Hepatocyte (in vitro differentiated cells): ENCODE results near the gene CHAT. TPM values are rescaled to one million over a fixed set of nuclear protein-coding genes. Genes with fewer than 3 reads are reported as not detected.

ENCODE experiments used
- DNase-seq: peaks from one replicate; pipeline ENCODE4 v3.0.0-alpha.2; 2016; ENCODE audit warnings: low spot score
- H2AFZ ChIP-seq: fragments of 200-600 bp; sonication (generic); 2 replicates; pipeline ENCODE4 v1.6.0; 2016; ENCODE audit warnings: antibody characterized with exemption, mild to moderate bottlenecking
- H3K27ac ChIP-seq: fragments of 200-600 bp; sonication (generic); 2 replicates; pipeline ENCODE4 v1.5.1; 2016; ENCODE audit warnings: mild to moderate bottlenecking
- H3K27me3 ChIP-seq: fragments of 200-600 bp; sonication (generic); 2 replicates; pipeline ENCODE4 v1.6.1; 2016
- H3K36me3 ChIP-seq: fragments of 200-600 bp; sonication (generic); replicated peaks from 2 replicates; pipeline ENCODE4 v1.5.1; 2016; ENCODE audit warnings: low read depth; ENCODE audit not compliant: insufficient read depth
- H3K4me1 ChIP-seq: fragments of 200-600 bp; sonication (generic); 2 replicates; pipeline ENCODE4 v1.5.1; 2016; ENCODE audit warnings: mild to moderate bottlenecking, moderate library complexity; ENCODE audit not compliant: insufficient read depth
- H3K4me2 ChIP-seq: fragments of 200-600 bp; sonication (generic); 2 replicates; pipeline ENCODE4 v1.6.0; 2016
- H3K4me3 ChIP-seq: fragments of 200-600 bp; sonication (generic); 2 replicates; pipeline ENCODE4 v1.5.1; 2016; ENCODE audit warnings: mild to moderate bottlenecking
- H3K79me2 ChIP-seq: fragments of 200-600 bp; sonication (generic); 2 replicates; pipeline ENCODE4 v1.6.0; 2017; ENCODE audit warnings: mild to moderate bottlenecking
- H3K9me2 ChIP-seq: fragments of 200-600 bp; sonication (generic); replicated peaks from 2 replicates; pipeline ENCODE4 v1.6.0; 2017; ENCODE audit warnings: mild to moderate bottlenecking; ENCODE audit not compliant: insufficient read depth
- H3K9me3 ChIP-seq: fragments of 200-600 bp; sonication (generic); 2 replicates; pipeline ENCODE4 v1.5.1; 2016; ENCODE audit warnings: low read depth, mild to moderate bottlenecking
- H4K20me1 ChIP-seq: fragments of 200-600 bp; sonication (generic); 2 replicates; pipeline ENCODE4 v1.6.0; 2016; ENCODE audit warnings: mild to moderate bottlenecking; ENCODE audit not compliant: insufficient read depth, poor library complexity, severe bottlenecking
- CTCF ChIP-seq: fragments of 200-600 bp; sonication (generic); IDR thresholded peaks from 2 replicates; pipeline ENCODE4 v1.5.1; 2016; ENCODE audit warnings: antibody characterized with exemption, mild to moderate bottlenecking; ENCODE audit not compliant: poor library complexity
- EZH2 ChIP-seq: fragments of 200-600 bp; sonication (generic); IDR thresholded peaks from 2 replicates; pipeline ENCODE4 v1.6.1; 2016; ENCODE audit warnings: antibody characterized with exemption, mild to moderate bottlenecking, borderline replicate concordance
- EZH2phosphoT487 ChIP-seq: fragments of 200-600 bp; sonication (generic); IDR thresholded peaks from one replicate; pipeline ENCODE4 v1.6.1; 2018; ENCODE audit warnings: antibody characterized with exemption, mild to moderate bottlenecking, low read depth, moderate library complexity; ENCODE audit not compliant: unreplicated experiment, severe bottlenecking
- WGBS: methylation state at CpG from one replicate; pipeline ENCODE4 v1.1.6; 2016; ENCODE audit warnings: low lambda C conversion rate; ENCODE audit errors: missing lambda C conversion rate; 5-methylcytosine and 5-hydroxymethylcytosine counted together
- polyA plus RNA-seq: library from polyadenylated mRNA; unstranded; fragments of >200 nt; fragmentation: Nextera tagmentation; extraction: Ambion mirVana; gene quantifications from 2 replicates; pipeline ENCODE4 v1.2.1, GENCODE V29; 2016
- total RNA-seq: library from RNA; depleted of rRNA; stranded (reverse); fragments of >200 nt; gene quantifications from 2 replicates; pipeline ENCODE4 v1.2.3, GENCODE V29; 2014

CHAT gene
- total and polyA plus RNA-seq, 2 experiments from 2014 or later, result 0.27 TPM; not detected in 1

GRCh38 chr10:49664842-49665355, 51.1 kb downstream of the CHAT start:
- no peaks in the 10 kb centered on the region for H3K79me2 ChIP-seq
- DNase-seq, result no peak
- H3K4me3 ChIP-seq, result no peak overlapping the region
- H3K4me1 ChIP-seq, result no peaks in the 10 kb centered on the region
- no peak overlapping the region for H3K27ac ChIP-seq
- no peaks in the 10 kb centered on the region for H3K36me3 ChIP-seq
- 80% methylated on average over 4 of the region's 4 CpGs for WGBS
- TF ChIP-seq CTCF (no peak), EZH2phosphoT487 (no peak), EZH2 (no peak)
- H3K4me2 ChIP-seq, result no peak overlapping the region
- no peaks in the 10 kb centered on the region for H3K9me2 ChIP-seq
- no peaks in the 10 kb centered on the region for H3K9me3 ChIP-seq
- H3K27me3 ChIP-seq, result peaks cover 3% of the 10 kb centered on the region
- H2AFZ ChIP-seq, result no peak overlapping the region
- H4K20me1 ChIP-seq, result no peaks in the 10 kb centered on the region

- WGBS, result 69% methylated on average over 2 of the region's 2 CpGs
These were observed 52.3 kb downstream of the CHAT start for GRCh38 chr10:49666054-49666615.

GRCh38 chr10:49666685-49667084, 52.8 kb downstream of the CHAT start:
- no peak overlapping the region for H2AFZ ChIP-seq
- H3K9me3 ChIP-seq, result no peaks in the 10 kb centered on the region
- no peak overlapping the region for H3K27ac ChIP-seq
- no peaks in the 10 kb centered on the region for H3K36me3 ChIP-seq
- H3K4me1 ChIP-seq, result no peaks in the 10 kb centered on the region
- no peaks in the 10 kb centered on the region for H3K9me2 ChIP-seq
- no peak overlapping the region for H3K4me3 ChIP-seq
- no peaks in the 10 kb centered on the region for H3K79me2 ChIP-seq
- no peaks in the 10 kb centered on the region for H4K20me1 ChIP-seq
- no peak for DNase-seq
- TF ChIP-seq EZH2phosphoT487 (no peak), EZH2 (no peak), CTCF (no peak)
- 83% methylated on average over 5 of the region's 5 CpGs for WGBS
- peaks cover 3% of the 10 kb centered on the region for H3K27me3 ChIP-seq
- H3K4me2 ChIP-seq, result no peak overlapping the region

More at GRCh38 chr10:49666054-49666615, 52.3 kb downstream of the CHAT start:
- Histone ChIP-seq H3K4me3 (no peak overlapping the region), H4K20me1 (no peaks in the 10 kb centered on the region), H3K27ac (no peak overlapping the region), H3K9me3 (no peaks in the 10 kb centered on the region), H3K27me3 (peaks cover 3% of the 10 kb centered on the region), H3K4me1 (no peaks in the 10 kb centered on the region), H3K36me3 (no peaks in the 10 kb centered on the region), H3K4me2 (no peak overlapping the region), H3K79me2 (no peaks in the 10 kb centered on the region), H3K9me2 (no peaks in the 10 kb centered on the region), H2AFZ (no peak overlapping the region)
- TF ChIP-seq EZH2phosphoT487 (no peak), EZH2 (no peak), CTCF (no peak)
- no peak for DNase-seq

- TF ChIP-seq EZH2 (no peak), CTCF (no peak), EZH2phosphoT487 (no peak)
- Histone ChIP-seq H3K79me2 (no peaks in the 10 kb centered on the region), H3K4me3 (no peak overlapping the region), H4K20me1 (no peaks in the 10 kb centered on the region), H3K9me3 (no peaks in the 10 kb centered on the region), H3K36me3 (no peaks in the 10 kb centered on the region), H3K4me1 (no peaks in the 10 kb centered on the region), H2AFZ (no peak overlapping the region), H3K27me3 (peaks cover 3% of the 10 kb centered on the region), H3K9me2 (no peaks in the 10 kb centered on the region), H3K4me2 (no peak overlapping the region), H3K27ac (no peak overlapping the region)
- DNase-seq, result no peak
- 76% methylated on average over 2 of the region's 2 CpGs for WGBS
These were observed 54.2 kb downstream of the CHAT start for GRCh38 chr10:49667991-49668390.
